HepG2 (cell line): Measurements from ENCODE around the gene ZNF416. TPM values are rescaled to one million over a fixed set of nuclear protein-coding genes. Genes with fewer than 3 reads are reported as not detected.

Source experiments
- BCL3 ChIP-seq: sonication (generic); formaldehyde crosslinking; IDR thresholded peaks from 2 replicates; pipeline ENCODE4 v1.5.1; 2020; ENCODE audit warnings: mild to moderate bottlenecking, missing genetic modification reagents, moderate library complexity
- CTCF ChIP-seq: sonication (generic); formaldehyde crosslinking; IDR thresholded peaks from 2 replicates; pipeline ENCODE4 v1.5.0; 2020; ENCODE audit warnings: mild to moderate bottlenecking, missing genetic modification reagents, moderate library complexity
- GATAD1 ChIP-seq: IDR thresholded peaks from 2 replicates; pipeline ENCODE4 v1.6.1; 2016; ENCODE audit warnings: missing genetic modification reagents, missing compliant biosample characterization
- GPBP1L1 ChIP-seq: sonication (generic); formaldehyde crosslinking; IDR thresholded peaks from 2 replicates; pipeline ENCODE4 v1.5.0; 2020; ENCODE audit warnings: mild to moderate bottlenecking, missing genetic modification reagents
- HDAC1 ChIP-seq: sonication (generic); formaldehyde crosslinking; IDR thresholded peaks from 2 replicates; pipeline ENCODE4 v1.5.1; 2020; ENCODE audit warnings: mild to moderate bottlenecking, missing genetic modification reagents
- HNF4A ChIP-seq: sonication (generic); formaldehyde crosslinking; IDR thresholded peaks from 2 replicates; pipeline ENCODE4 v1.4.0; 2020; ENCODE audit warnings: missing genetic modification reagents
- KLF12 ChIP-seq: sonication (generic); formaldehyde crosslinking; IDR thresholded peaks from 2 replicates; pipeline ENCODE4 v1.4.0; 2020; ENCODE audit warnings: missing genetic modification reagents, borderline replicate concordance
- KMT2A ChIP-seq: sonication (generic); formaldehyde crosslinking; IDR thresholded peaks from 2 replicates; pipeline ENCODE4 v1.4.0; 2020; ENCODE audit warnings: missing genetic modification reagents
- RBFOX2 ChIP-seq: fragments of 200-400 bp; formaldehyde crosslinking; IDR thresholded peaks from 2 replicates; pipeline ENCODE4 v1.6.1; 2017; ENCODE audit warnings: low read depth, mild to moderate bottlenecking, low read length
- RXRB ChIP-seq: IDR thresholded peaks from 2 replicates; pipeline ENCODE4 v1.6.1; 2016; ENCODE audit warnings: borderline replicate concordance, missing genetic modification reagents, missing compliant biosample characterization
- SP2 ChIP-seq: sonication (generic); formaldehyde crosslinking; IDR thresholded peaks from 2 replicates; pipeline ENCODE4 v1.5.1; 2020; ENCODE audit warnings: mild to moderate bottlenecking, missing genetic modification reagents
- TARDBP ChIP-seq: sonication (generic); formaldehyde crosslinking; IDR thresholded peaks from 2 replicates; pipeline ENCODE4 v1.8.0; 2022; ENCODE audit warnings: mild to moderate bottlenecking, missing genetic modification reagents
- THAP11 ChIP-seq: IDR thresholded peaks from 2 replicates; pipeline ENCODE4 v1.6.1; 2016; ENCODE audit warnings: missing biosample characterization, missing genetic modification reagents
- YY1 ChIP-seq: IDR thresholded peaks from 2 replicates; pipeline ENCODE4 v1.6.1; 2011; ENCODE audit warnings: low read length, low read depth, moderate library complexity, mild to moderate bottlenecking; ENCODE audit not compliant: insufficient read depth, insufficient replicate concordance
- ZBTB43 ChIP-seq: sonication (generic); formaldehyde crosslinking; conservative IDR thresholded peaks from 2 replicates; pipeline ENCODE4 v1.4.0; 2020; ENCODE audit warnings: missing genetic modification reagents
- ZMYM4 ChIP-seq: sonication (generic); formaldehyde crosslinking; IDR thresholded peaks from 2 replicates; pipeline ENCODE4 v1.8.1; 2023; ENCODE audit warnings: mild to moderate bottlenecking, missing genetic modification reagents
- ZNF276 ChIP-seq: sonication (generic); formaldehyde crosslinking; IDR thresholded peaks from 2 replicates; pipeline ENCODE4 v1.4.0; 2020; ENCODE audit warnings: mild to moderate bottlenecking, low read depth, missing genetic modification reagents
- ZNF335 ChIP-seq: sonication (generic); formaldehyde crosslinking; IDR thresholded peaks from 2 replicates; pipeline ENCODE4 v1.4.0; 2020; ENCODE audit warnings: missing genetic modification reagents
- ZNF704 ChIP-seq: sonication (generic); formaldehyde crosslinking; IDR thresholded peaks from 2 replicates; pipeline ENCODE4 v1.8.1; 2023; ENCODE audit warnings: mild to moderate bottlenecking, inconsistent platforms, moderate library complexity, missing genetic modification reagents, borderline replicate concordance
- ZNF772 ChIP-seq: sonication (generic); formaldehyde crosslinking; IDR thresholded peaks from 2 replicates; pipeline ENCODE4 v1.5.0; 2020; ENCODE audit warnings: mild to moderate bottlenecking, missing genetic modification reagents
- polyA plus RNA-seq, 8 experiments: library from polyadenylated mRNA; depleted of rRNA in 3 of 8; stranded (reverse) in 7 of 8; unstranded in 1 of 8; fragments of >200 nt; fragmentation: Illumina TruSeq in 4 of 8; extraction: Trizol in 4 of 8; gene quantifications; 2 replicates each; pipeline versions ENCODE4 v1.2.1 to v1.2.3, GENCODE V29; 2011 to 2016; ENCODE audit warnings: low read depth in 4 of 8, missing spikeins in 1 of 8, mixed read lengths in 1 of 8; ENCODE audit not compliant: insufficient read depth in 1 of 8
- total RNA-seq, 5 experiments: library from RNA; depleted of rRNA; stranded (reverse); fragments of >200 nt; fragmentation: Illumina TruSeq; extraction: Trizol; gene quantifications; 2 replicates each; pipeline ENCODE4 v1.2.3, GENCODE V29; 2016; ENCODE audit warnings: low read depth in 1 of 5

ZNF416 gene
- total and polyA plus RNA-seq, 2 of the 13 experiments (the other 11 are each of a cell fraction or from before 2014, with no cell fraction given): 1.5 to 5.3 TPM

- TF ChIP-seq CTCF (CRISPR knock-in tag) (peak; percentile 80), HDAC1 (CRISPR knock-in tag) (peak; percentile 58; the same call in 1 of the 2 replicates), KMT2A (CRISPR knock-in tag) (peak; percentile 62; the same call in 1 of the 2 replicates), SP2 (CRISPR knock-in tag) (peak; percentile 97), ZNF704 (CRISPR knock-in tag) (peak; percentile 78; the same call in 1 of the 2 replicates), YY1 (peak; percentile 58), BCL3 (CRISPR knock-in tag) (peak; percentile 84; the same call in 1 of the 2 replicates), GPBP1L1 (CRISPR knock-in tag) (no peak), TARDBP (CRISPR knock-in tag) (peak; percentile 52; the same call in 1 of the 2 replicates), RBFOX2 (peak; percentile 81), GATAD1 (peak; percentile 89), THAP11 (peak; percentile 100), KLF12 (CRISPR knock-in tag) (0 out of 2 replicates have a peak, but pooled peaks have one; percentile 75), ZNF335 (CRISPR knock-in tag) (peak; percentile 71; the same call in 1 of the 2 replicates), ZBTB43 (CRISPR knock-in tag) (no peak), ZNF772 (CRISPR knock-in tag) (peak; percentile 43), ZNF276 (0 out of 2 replicates have a peak, but pooled peaks have one; percentile 23), ZMYM4 (CRISPR knock-in tag) (peak; percentile 67), HNF4A (CRISPR knock-in tag) (0 out of 2 replicates have a peak, but pooled peaks have one; percentile 9), RXRB (CRISPR knock-in tag) (0 out of 2 replicates have a peak, but pooled peaks have one; percentile 40)
These were observed at the start of gene ZNF416 (continued) for GRCh38 chr19:57578487-57579205.
